Natural killer cell (primary cell): ENCODE results near the gene RNU6-1. TPM values are rescaled to one million over a fixed set of nuclear protein-coding genes. Genes with fewer than 3 reads are reported as not detected.

ENCODE experiments used
- ATAC-seq, 3 donors: fragments of 150-1000 bp in 2 of 3; fragments of 200-7000 bp in 1 of 3; cut with Tn5 transposase; 1 replicate in 1 of 3; 2 replicates in 2 of 3; pipeline ENCODE4 v1.10.0; 2021; ENCODE audit warnings: mild to moderate bottlenecking in 2 of 3, moderate library complexity in 2 of 3
- DNase-seq, 2 donors: peaks; one replicate each; pipeline versions ENCODE4 v3.0.0 to v3.0.0-alpha.2; 2013 to 2021; ENCODE audit warnings: mixed read lengths in 1 of 2
- H3K27ac ChIP-seq: one replicate; pipeline ENCODE4 v1.5.1; 2013; ENCODE audit warnings: mild to moderate bottlenecking, low read length
- H3K27me3 ChIP-seq: one replicate; pipeline ENCODE4 v1.6.1; 2013; ENCODE audit warnings: low read length; ENCODE audit not compliant: control insufficient read depth, insufficient read depth
- H3K36me3 ChIP-seq: one replicate; pipeline ENCODE4 v1.6.1; 2013; ENCODE audit warnings: low read length; ENCODE audit not compliant: control insufficient read depth, insufficient read depth
- H3K4me1 ChIP-seq: one replicate; pipeline ENCODE4 v1.6.1; 2013; ENCODE audit warnings: low read length; ENCODE audit not compliant: control insufficient read depth, insufficient read depth
- H3K4me3 ChIP-seq: one replicate; pipeline ENCODE4 v1.5.1; 2013; ENCODE audit warnings: low read length
- H3K9me3 ChIP-seq: one replicate; pipeline ENCODE4 v1.6.1; 2013; ENCODE audit warnings: low read length; ENCODE audit not compliant: control insufficient read depth, insufficient read depth
- H3K27ac Mint-ChIP-seq, 2 donors: one replicate each; pipeline ENCODE4 v1.8.0; 2022; ENCODE audit warnings: mild to moderate bottlenecking in 2 of 2, mixed read lengths in 2 of 2, moderate library complexity in 1 of 2
- H3K27me3 Mint-ChIP-seq, 2 donors: one replicate each; pipeline ENCODE4 v1.8.0; 2022; ENCODE audit warnings: low read depth in 2 of 2, mixed read lengths in 2 of 2
- H3K36me3 Mint-ChIP-seq: one replicate; pipeline ENCODE4 v1.8.0; 2022; ENCODE audit warnings: mixed read lengths
- H3K4me1 Mint-ChIP-seq, 2 donors: one replicate each; pipeline ENCODE4 v1.8.0; 2022; ENCODE audit warnings: mixed read lengths in 2 of 2
- H3K4me3 Mint-ChIP-seq: one replicate; pipeline ENCODE4 v1.8.0; 2022; ENCODE audit warnings: mild to moderate bottlenecking, moderate library complexity, mixed read lengths
- H3K9me3 Mint-ChIP-seq, 2 donors: one replicate each; pipeline ENCODE4 v1.8.0; 2022; ENCODE audit warnings: mixed read lengths in 2 of 2
- WGBS: methylation state at CpG from one replicate; pipeline ENCODE4 v1.1.7; 2013; ENCODE audit warnings: missing lambda C conversion rate; ENCODE audit not compliant: insufficient coverage; 5-methylcytosine and 5-hydroxymethylcytosine counted together
- intact Hi-C: fragments of 100-400 bp; cut with micrococcal nuclease; formaldehyde crosslinking; loops from one replicate; pipeline ENCODE4 v1.14.2; 2022
- total RNA-seq, 4 donors: library from RNA; stranded (reverse); fragments of 120-200 nt in 1 of 4; gene quantifications; one replicate each; pipeline versions ENCODE4 v1.2.3 to v1.2.4, GENCODE V29; 2013 to 2022
- TF ChIP-seq, protein P1 (sequence below): fragments of 200-600 bp; IDR thresholded peaks from one replicate; pipeline ENCODE4 v1.8.0; 2022; ENCODE audit warnings: antibody characterized with exemption

RNU6-1 gene
- total RNA-seq, 3 donors from 2014 or later (not counting 1 experiment from before 2014, with no cell fraction given), result not detected

DNA sequence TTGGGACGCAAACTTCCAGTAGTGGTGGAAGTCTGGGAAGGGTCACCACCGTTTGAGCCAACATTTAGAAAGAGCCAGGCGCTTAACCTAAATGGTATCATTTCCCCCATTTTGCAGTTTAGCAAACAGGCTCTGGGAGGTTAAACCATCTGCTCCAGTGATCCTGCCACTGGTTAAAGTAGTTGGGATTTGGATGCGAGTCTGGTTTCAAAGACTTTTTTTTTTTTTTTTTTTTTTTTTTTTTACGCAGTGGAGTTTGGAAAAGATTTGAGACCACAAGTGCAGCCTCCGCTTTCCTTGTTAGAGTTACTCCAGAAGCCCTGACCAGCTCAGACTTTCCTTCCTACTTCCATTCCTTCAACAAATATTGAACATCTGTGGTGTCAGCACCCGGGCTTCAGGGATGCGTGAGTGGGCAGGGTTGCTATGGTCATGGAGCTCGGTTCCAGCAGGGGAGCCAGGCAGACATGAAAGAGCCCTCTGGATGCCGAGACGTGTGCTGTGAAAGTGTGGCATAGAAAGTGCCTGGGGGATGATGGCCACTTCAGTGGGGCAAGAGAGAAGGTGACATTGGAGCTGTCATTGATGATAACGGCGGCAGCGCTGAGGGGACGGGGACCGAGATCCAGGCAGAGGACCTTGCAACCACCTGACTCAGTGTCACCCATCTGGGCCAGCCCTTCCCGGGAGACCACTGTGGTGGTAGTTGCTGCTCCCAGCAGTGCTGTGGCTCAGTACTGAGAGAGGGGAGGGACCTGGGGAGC, 1.1 kb upstream of the RNU6-1 start:
- intact Hi-C loops, result loop anchor here (1.0 to 10.0 kb wide), 5 partner anchors 298 to 974 kb away; partner anchors contain the start of genes C15orf61, FEM1B and MAP2K5
- peak overlapping the region; percentile 96 for H3K4me3 ChIP-seq
- TF ChIP-seq, protein P1, sequence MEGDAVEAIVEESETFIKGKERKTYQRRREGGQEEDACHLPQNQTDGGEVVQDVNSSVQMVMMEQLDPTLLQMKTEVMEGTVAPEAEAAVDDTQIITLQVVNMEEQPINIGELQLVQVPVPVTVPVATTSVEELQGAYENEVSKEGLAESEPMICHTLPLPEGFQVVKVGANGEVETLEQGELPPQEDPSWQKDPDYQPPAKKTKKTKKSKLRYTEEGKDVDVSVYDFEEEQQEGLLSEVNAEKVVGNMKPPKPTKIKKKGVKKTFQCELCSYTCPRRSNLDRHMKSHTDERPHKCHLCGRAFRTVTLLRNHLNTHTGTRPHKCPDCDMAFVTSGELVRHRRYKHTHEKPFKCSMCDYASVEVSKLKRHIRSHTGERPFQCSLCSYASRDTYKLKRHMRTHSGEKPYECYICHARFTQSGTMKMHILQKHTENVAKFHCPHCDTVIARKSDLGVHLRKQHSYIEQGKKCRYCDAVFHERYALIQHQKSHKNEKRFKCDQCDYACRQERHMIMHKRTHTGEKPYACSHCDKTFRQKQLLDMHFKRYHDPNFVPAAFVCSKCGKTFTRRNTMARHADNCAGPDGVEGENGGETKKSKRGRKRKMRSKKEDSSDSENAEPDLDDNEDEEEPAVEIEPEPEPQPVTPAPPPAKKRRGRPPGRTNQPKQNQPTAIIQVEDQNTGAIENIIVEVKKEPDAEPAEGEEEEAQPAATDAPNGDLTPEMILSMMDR, result no peak
- Mint-ChIP-seq H3K4me1 (peaks cover 27 to 33% of the 10 kb centered on the region in 2 donors), H3K4me3 (peak overlapping the region; percentile 96), H3K36me3 (peaks cover 6% of the 10 kb centered on the region), H3K27ac (peak overlapping the region; percentile 99), H3K27me3 (peaks cover 11 to 13% of the 10 kb centered on the region in 2 donors), H3K9me3 (no peaks in the 10 kb centered on the region)
- no peaks in the 10 kb centered on the region for H3K9me3 ChIP-seq
- 7% methylated on average over 16 of the region's 17 CpGs for WGBS
- DNase-seq (peak in 1 of 2 donors; percentile 50), ATAC-seq (no peak)
- no peaks in the 10 kb centered on the region for H3K36me3 ChIP-seq
- H3K4me1 ChIP-seq, result peaks cover 24% of the 10 kb centered on the region
- H3K27me3 ChIP-seq, result peaks cover 5% of the 10 kb centered on the region
- peak overlapping the region; percentile 97 for H3K27ac ChIP-seq

DNA sequence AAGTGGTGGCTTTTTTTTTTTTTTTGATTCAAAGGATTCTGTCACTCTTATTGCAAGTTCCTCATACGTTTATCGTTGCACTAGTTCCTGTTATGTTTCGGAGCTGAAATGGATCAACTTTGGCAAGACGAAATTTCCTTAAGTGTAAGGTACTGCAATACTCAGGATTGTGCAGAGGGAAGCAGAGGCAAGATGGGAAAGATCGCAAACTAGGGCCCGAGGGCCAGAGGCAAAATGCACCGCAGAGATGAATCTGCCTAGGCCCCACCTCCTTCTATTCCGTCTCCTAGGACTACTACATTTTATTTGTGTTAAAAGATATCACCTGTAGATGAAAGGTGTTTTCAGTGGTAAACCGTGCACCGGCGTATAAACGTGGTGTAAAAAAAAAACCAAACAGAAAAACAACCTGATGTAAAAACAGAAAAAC, 331 bp downstream of the RNU6-1 start:
- Mint-ChIP-seq H3K27me3 (peaks cover 22 to 26% of the 10 kb centered on the region in 2 donors), H3K4me1 (peaks cover 42 to 47% of the 10 kb centered on the region in 2 donors), H3K4me3 (peak overlapping the region; percentile 96), H3K9me3 (no peaks in the 10 kb centered on the region), H3K36me3 (peaks cover 6% of the 10 kb centered on the region), H3K27ac (peak overlapping the region; percentile 99)
- ATAC-seq, result peak; percentile 19 to 32 (median 24)
- WGBS, result 0% methylated on average over 10 of the region's 12 CpGs
- TF ChIP-seq, protein P1, result no peak
- Histone ChIP-seq H3K4me1 (peaks cover 39% of the 10 kb centered on the region), H3K4me3 (peak overlapping the region; percentile 96), H3K27ac (peak overlapping the region; percentile 97), H3K9me3 (no peaks in the 10 kb centered on the region), H3K36me3 (no peaks in the 10 kb centered on the region), H3K27me3 (peaks cover 19% of the 10 kb centered on the region)
- intact Hi-C loops, result loop anchor here (5.0 kb wide), 1 partner anchor 892 kb away; no protein-coding TSS in a partner anchor
- peak in 1 of 2 donors; percentile 74 for DNase-seq

DNA sequence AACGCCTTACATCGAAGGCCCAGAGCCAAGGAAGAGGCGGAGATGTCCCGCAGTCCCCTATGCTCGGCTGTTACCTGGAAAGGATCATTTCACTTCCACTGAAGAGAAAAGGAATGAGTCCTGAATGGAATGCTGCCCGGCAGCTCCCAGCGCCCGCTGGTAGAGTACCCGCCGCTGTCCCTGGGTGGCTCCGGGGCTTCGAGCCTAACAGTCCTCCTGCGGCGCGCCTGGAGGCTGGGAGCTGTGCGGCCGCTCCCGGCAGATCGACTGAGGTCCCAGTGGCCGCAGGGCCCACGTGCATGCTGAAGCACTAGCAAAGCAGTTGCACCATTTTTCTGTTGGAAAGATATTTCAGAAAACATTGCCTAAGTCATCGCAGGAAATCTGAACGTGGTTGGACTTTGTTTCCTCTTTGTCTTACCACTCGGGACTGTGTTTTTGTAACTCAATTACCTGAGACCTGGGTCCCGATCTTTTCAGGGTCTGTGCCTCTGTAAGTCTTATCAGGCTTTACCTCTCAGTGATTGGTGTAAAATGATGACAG, 984 bp downstream of the RNU6-1 start:
- ATAC-seq, result no peak
- Mint-ChIP-seq H3K4me3 (peak overlapping the region; percentile 96), H3K9me3 (no peaks in the 10 kb centered on the region), H3K27ac (peak overlapping the region; percentile 99), H3K36me3 (peaks cover 6% of the 10 kb centered on the region), H3K27me3 (peaks cover 28 to 33% of the 10 kb centered on the region in 2 donors), H3K4me1 (peaks cover 48 to 53% of the 10 kb centered on the region in 2 donors)
- Histone ChIP-seq H3K36me3 (no peaks in the 10 kb centered on the region), H3K27me3 (peaks cover 25% of the 10 kb centered on the region), H3K4me1 (peaks cover 45% of the 10 kb centered on the region), H3K27ac (peak overlapping the region; percentile 97), H3K9me3 (no peaks in the 10 kb centered on the region), H3K4me3 (peak overlapping the region; percentile 96)
- intact Hi-C loops, result loop anchor here (5.0 kb wide), 1 partner anchor 892 kb away; no protein-coding TSS in a partner anchor
- TF ChIP-seq, protein P1, result no peak
- peak in 1 of 2 donors; percentile 42 for DNase-seq
- WGBS, result 21% methylated on average over 25 of the region's 25 CpGs
